OCI-LY7 (cell line): ENCODE results near the gene DPEP3. TPM values are rescaled to one million over a fixed set of nuclear protein-coding genes. Genes with fewer than 3 reads are reported as not detected.

Experiments
- BruUV-seq: library from RNA; stranded (reverse); fragments of 400-500 nt; replicated peaks from 2 replicates; lab custom pipeline; 2021; lab: Mats Ljungman, UMichigan
- CTCF ChIA-PET: fragments of 300-600 bp; sonication (Branson Sonifier 250); formaldehyde crosslinking; loops from one replicate; lab custom pipeline; 2022; ENCODE audit warnings: antibody characterized with exemption; ENCODE audit not compliant: unreplicated experiment; lab: Charles Lee
- POLR2A ChIA-PET: fragments of 300-600 bp; sonication (Branson Sonifier 250); formaldehyde crosslinking; loops from one replicate; lab custom pipeline; 2022; ENCODE audit warnings: antibody characterized with exemption; lab: Charles Lee
- DNase-seq: peaks from one replicate; pipeline ENCODE4 v3.0.0-alpha.2; 2015; ENCODE audit warnings: low spot score
- H2AFZ ChIP-seq: fragments of 200-600 bp; sonication (generic), shearing (Covaris generic); 2 replicates; pipeline ENCODE4 v1.6.1; 2014; ENCODE audit warnings: mild to moderate bottlenecking, antibody characterized with exemption, low read length, moderate library complexity
- H3K27ac ChIP-seq: fragments of 200-600 bp; sonication (generic); 2 replicates; pipeline ENCODE4 v1.5.1; 2014; ENCODE audit warnings: mixed run types, low read depth, mild to moderate bottlenecking, moderate library complexity, low read length, inconsistent platforms; ENCODE audit not compliant: poor library complexity, severe bottlenecking
- H3K36me3 ChIP-seq: fragments of 200-600 bp; sonication (generic); 2 replicates; pipeline ENCODE4 v1.6.1; 2014; ENCODE audit warnings: mild to moderate bottlenecking, antibody characterized with exemption, low read length, moderate library complexity, mixed read lengths; ENCODE audit not compliant: insufficient read depth
- H3K4me1 ChIP-seq: fragments of 200-600 bp; sonication (generic); 2 replicates; pipeline ENCODE4 v1.5.1; 2014; ENCODE audit warnings: mild to moderate bottlenecking, low read length; ENCODE audit not compliant: insufficient read depth, poor library complexity, severe bottlenecking
- H3K4me2 ChIP-seq: fragments of 200-600 bp; sonication (generic); 2 replicates; pipeline ENCODE4 v1.6.1; 2014; ENCODE audit warnings: mild to moderate bottlenecking, low read length
- H3K4me3 ChIP-seq: fragments of 200-600 bp; sonication (generic); 2 replicates; pipeline ENCODE4 v1.5.1; 2014; ENCODE audit warnings: mild to moderate bottlenecking, low read depth, low read length; ENCODE audit not compliant: poor library complexity, severe bottlenecking
- H3K79me2 ChIP-seq: fragments of 200-600 bp; sonication (generic); 2 replicates; pipeline ENCODE4 v1.6.1; 2016; ENCODE audit warnings: low read depth, mild to moderate bottlenecking, low read length, moderate library complexity, mixed read lengths; ENCODE audit not compliant: insufficient read depth
- H3K9me2 ChIP-seq: fragments of 200-600 bp; sonication (generic); 2 replicates; pipeline ENCODE4 v1.6.1; 2016; ENCODE audit warnings: mild to moderate bottlenecking, low read length, mixed read lengths; ENCODE audit not compliant: insufficient read depth
- H3K9me3 ChIP-seq: fragments of 200-600 bp; sonication (generic); 2 replicates; pipeline ENCODE4 v1.6.1; 2014; ENCODE audit warnings: mild to moderate bottlenecking, mixed run types, low read length, mixed read lengths
- H4K20me1 ChIP-seq: fragments of 200-600 bp; sonication (generic); 2 replicates; pipeline ENCODE4 v1.6.1; 2014; ENCODE audit warnings: mild to moderate bottlenecking, antibody characterized with exemption, low read length, moderate library complexity, mixed read lengths; ENCODE audit not compliant: insufficient read depth
- CTCF ChIP-seq: fragments of 200-600 bp; sonication (generic); conservative IDR thresholded peaks from 2 replicates; pipeline ENCODE4 v1.5.1; 2014; ENCODE audit warnings: mild to moderate bottlenecking, antibody characterized with exemption, low read length, moderate library complexity, mixed read lengths
- EZH2phosphoT487 ChIP-seq: fragments of 200-600 bp; sonication (generic); IDR thresholded peaks from 2 replicates; pipeline ENCODE4 v1.6.1; 2018; ENCODE audit warnings: low read depth, borderline replicate concordance, mild to moderate bottlenecking, mixed run types, antibody characterized with exemption, low read length, moderate library complexity, mixed read lengths
- intact Hi-C: fragments of 100-400 bp; cut with micrococcal nuclease; formaldehyde crosslinking; loops from one replicate; pipeline ENCODE4 v1.10.0; 2022; ENCODE audit not compliant: unreplicated experiment
- total RNA-seq, 2 experiments: library from RNA; depleted of rRNA in 1 of 2; stranded (reverse); fragments of >200 nt in 1 of 2; shearing (Covaris generic) in 1 of 2; gene quantifications; 2 replicates each; pipeline ENCODE4 v1.2.3, GENCODE V29; 2014 to 2022

Gene DPEP3
- total RNA-seq, 2 experiments from 2014 or later, result not detected

GRCh38 chr16:67977469-67978227, 2.7 kb downstream of the DPEP3 start:
- H4K20me1 ChIP-seq, result no peaks in the 10 kb centered on the region
- no TSS peak for BruUV-seq
- H2AFZ ChIP-seq, result no peak overlapping the region
- H3K4me3 ChIP-seq, result no peak overlapping the region
- ChIA-PET POLR2A (no interaction called here), CTCF (no interaction called here)
- H3K79me2 ChIP-seq, result no peaks in the 10 kb centered on the region
- no peak overlapping the region for H3K27ac ChIP-seq
- TF ChIP-seq EZH2phosphoT487 (no peak), CTCF (no peak)
- H3K9me2 ChIP-seq, result no peaks in the 10 kb centered on the region
- H3K4me1 ChIP-seq, result peaks cover 9% of the 10 kb centered on the region
- no peaks in the 10 kb centered on the region for H3K36me3 ChIP-seq
- no peaks in the 10 kb centered on the region for H3K9me3 ChIP-seq
- intact Hi-C loops, result no loop called here
- no peak for DNase-seq
- H3K4me2 ChIP-seq, result no peak overlapping the region

- no peak overlapping the region for H3K27ac ChIP-seq
- H3K79me2 ChIP-seq, result no peaks in the 10 kb centered on the region
- H3K36me3 ChIP-seq, result no peaks in the 10 kb centered on the region
- no peaks in the 10 kb centered on the region for H3K9me2 ChIP-seq
- DNase-seq, result no peak
- intact Hi-C loops, result no loop called here
- CTCF ChIA-PET, result no interaction called here
- no TSS peak for BruUV-seq
- H3K4me2 ChIP-seq, result no peak overlapping the region
- H2AFZ ChIP-seq, result no peak overlapping the region
- H3K4me1 ChIP-seq, result peaks cover 9% of the 10 kb centered on the region
- no peak overlapping the region for H3K4me3 ChIP-seq
- H3K9me3 ChIP-seq, result no peaks in the 10 kb centered on the region
- TF ChIP-seq EZH2phosphoT487, result no peak
- TF ChIP-seq CTCF, result no peak
- no peaks in the 10 kb centered on the region for H4K20me1 ChIP-seq
- POLR2A ChIA-PET, result no interaction called here
These were observed 3.3 kb downstream of the DPEP3 start for GRCh38 chr16:67977005-67977404.

GRCh38 chr16:67976205-67976604, 4.1 kb downstream of the DPEP3 start:
- no peaks in the 10 kb centered on the region for H3K9me2 ChIP-seq
- no peak for DNase-seq
- no peak overlapping the region for H3K27ac ChIP-seq
- no TSS peak for BruUV-seq
- no peaks in the 10 kb centered on the region for H3K9me3 ChIP-seq
- no peaks in the 10 kb centered on the region for H3K79me2 ChIP-seq
- ChIA-PET CTCF (no interaction called here), POLR2A (interaction anchor here (1.6 kb wide), 1 partner anchor 8 kb away, joined by 5 read pairs; no protein-coding TSS in a partner anchor)
- peaks cover 9% of the 10 kb centered on the region for H3K4me1 ChIP-seq
- TF ChIP-seq EZH2phosphoT487 (no peak), CTCF (no peak)
- no peaks in the 10 kb centered on the region for H3K36me3 ChIP-seq
- H3K4me2 ChIP-seq, result no peak overlapping the region
- no peaks in the 10 kb centered on the region for H4K20me1 ChIP-seq
- intact Hi-C loops, result no loop called here
- no peak overlapping the region for H3K4me3 ChIP-seq
- no peak overlapping the region for H2AFZ ChIP-seq
